Measurements from ENCODE around the gene CNTN2. TPM values are rescaled to one million over a fixed set of nuclear protein-coding genes. Genes with fewer than 3 reads are reported as not detected.

CNTN2 gene
- total and polyA plus RNA-seq, 2 experiments from 2014 or later, result 1.3 to 2.2 TPM

DNA sequence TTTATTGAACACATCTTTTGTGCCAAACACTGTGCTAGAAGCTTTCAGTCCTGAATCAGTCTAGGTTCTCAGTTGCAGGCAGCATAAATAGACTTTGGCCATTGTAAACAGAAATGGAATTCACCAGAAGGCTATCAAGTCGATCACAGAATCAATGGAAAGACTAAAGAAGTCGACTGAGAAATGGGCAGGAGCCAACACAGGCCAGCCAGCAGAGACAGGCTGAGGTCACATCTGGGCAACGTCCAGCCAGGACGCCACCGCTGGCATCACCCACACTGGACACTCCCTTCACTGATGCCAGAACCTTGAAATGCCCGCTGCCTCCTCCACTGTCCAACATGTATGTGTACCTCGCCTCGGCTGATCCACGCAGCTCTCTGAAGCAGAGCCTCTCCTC is 5.5 kb upstream of the CNTN2 start:
- TF ChIP-seq NANOG (IDR thresholded peaks at IDR 0.05; ENCODE audit: borderline replicate concordance), result no peak
- TF ChIP-seq ZNF114 (CRISPR knock-in tag; IDR thresholded peaks at IDR 0.05), result no peak
- no peak for TF ChIP-seq ZNF331 (CRISPR knock-in tag; IDR thresholded peaks at IDR 0.05; ENCODE audit: low read depth)
- TF ChIP-seq ETS1 (IDR thresholded peaks at IDR 0.05), result no peak
- TF ChIP-seq EZH2 (IDR thresholded peaks at IDR 0.05; ENCODE audit: low read depth, unreplicated experiment), result no peak
- TF ChIP-seq POLR2AphosphoS5 (IDR thresholded peaks at IDR 0.05; ENCODE audit: low read depth), result no peak
- no peak for TF ChIP-seq JUNB (IDR thresholded peaks at IDR 0.05; ENCODE audit: unreplicated experiment)
- TF ChIP-seq CTCF (conservative IDR thresholded peaks at IDR 0.05; ENCODE audit: low read depth in 2 of 2), result no peak
- TF ChIP-seq EZH2phosphoT487 (IDR thresholded peaks at IDR 0.05; ENCODE audit: unreplicated experiment), result no peak
- TF ChIP-seq REST (IDR thresholded peaks at IDR 0.05; ENCODE audit: unreplicated experiment), result no peak
- TF ChIP-seq, protein P1, sequence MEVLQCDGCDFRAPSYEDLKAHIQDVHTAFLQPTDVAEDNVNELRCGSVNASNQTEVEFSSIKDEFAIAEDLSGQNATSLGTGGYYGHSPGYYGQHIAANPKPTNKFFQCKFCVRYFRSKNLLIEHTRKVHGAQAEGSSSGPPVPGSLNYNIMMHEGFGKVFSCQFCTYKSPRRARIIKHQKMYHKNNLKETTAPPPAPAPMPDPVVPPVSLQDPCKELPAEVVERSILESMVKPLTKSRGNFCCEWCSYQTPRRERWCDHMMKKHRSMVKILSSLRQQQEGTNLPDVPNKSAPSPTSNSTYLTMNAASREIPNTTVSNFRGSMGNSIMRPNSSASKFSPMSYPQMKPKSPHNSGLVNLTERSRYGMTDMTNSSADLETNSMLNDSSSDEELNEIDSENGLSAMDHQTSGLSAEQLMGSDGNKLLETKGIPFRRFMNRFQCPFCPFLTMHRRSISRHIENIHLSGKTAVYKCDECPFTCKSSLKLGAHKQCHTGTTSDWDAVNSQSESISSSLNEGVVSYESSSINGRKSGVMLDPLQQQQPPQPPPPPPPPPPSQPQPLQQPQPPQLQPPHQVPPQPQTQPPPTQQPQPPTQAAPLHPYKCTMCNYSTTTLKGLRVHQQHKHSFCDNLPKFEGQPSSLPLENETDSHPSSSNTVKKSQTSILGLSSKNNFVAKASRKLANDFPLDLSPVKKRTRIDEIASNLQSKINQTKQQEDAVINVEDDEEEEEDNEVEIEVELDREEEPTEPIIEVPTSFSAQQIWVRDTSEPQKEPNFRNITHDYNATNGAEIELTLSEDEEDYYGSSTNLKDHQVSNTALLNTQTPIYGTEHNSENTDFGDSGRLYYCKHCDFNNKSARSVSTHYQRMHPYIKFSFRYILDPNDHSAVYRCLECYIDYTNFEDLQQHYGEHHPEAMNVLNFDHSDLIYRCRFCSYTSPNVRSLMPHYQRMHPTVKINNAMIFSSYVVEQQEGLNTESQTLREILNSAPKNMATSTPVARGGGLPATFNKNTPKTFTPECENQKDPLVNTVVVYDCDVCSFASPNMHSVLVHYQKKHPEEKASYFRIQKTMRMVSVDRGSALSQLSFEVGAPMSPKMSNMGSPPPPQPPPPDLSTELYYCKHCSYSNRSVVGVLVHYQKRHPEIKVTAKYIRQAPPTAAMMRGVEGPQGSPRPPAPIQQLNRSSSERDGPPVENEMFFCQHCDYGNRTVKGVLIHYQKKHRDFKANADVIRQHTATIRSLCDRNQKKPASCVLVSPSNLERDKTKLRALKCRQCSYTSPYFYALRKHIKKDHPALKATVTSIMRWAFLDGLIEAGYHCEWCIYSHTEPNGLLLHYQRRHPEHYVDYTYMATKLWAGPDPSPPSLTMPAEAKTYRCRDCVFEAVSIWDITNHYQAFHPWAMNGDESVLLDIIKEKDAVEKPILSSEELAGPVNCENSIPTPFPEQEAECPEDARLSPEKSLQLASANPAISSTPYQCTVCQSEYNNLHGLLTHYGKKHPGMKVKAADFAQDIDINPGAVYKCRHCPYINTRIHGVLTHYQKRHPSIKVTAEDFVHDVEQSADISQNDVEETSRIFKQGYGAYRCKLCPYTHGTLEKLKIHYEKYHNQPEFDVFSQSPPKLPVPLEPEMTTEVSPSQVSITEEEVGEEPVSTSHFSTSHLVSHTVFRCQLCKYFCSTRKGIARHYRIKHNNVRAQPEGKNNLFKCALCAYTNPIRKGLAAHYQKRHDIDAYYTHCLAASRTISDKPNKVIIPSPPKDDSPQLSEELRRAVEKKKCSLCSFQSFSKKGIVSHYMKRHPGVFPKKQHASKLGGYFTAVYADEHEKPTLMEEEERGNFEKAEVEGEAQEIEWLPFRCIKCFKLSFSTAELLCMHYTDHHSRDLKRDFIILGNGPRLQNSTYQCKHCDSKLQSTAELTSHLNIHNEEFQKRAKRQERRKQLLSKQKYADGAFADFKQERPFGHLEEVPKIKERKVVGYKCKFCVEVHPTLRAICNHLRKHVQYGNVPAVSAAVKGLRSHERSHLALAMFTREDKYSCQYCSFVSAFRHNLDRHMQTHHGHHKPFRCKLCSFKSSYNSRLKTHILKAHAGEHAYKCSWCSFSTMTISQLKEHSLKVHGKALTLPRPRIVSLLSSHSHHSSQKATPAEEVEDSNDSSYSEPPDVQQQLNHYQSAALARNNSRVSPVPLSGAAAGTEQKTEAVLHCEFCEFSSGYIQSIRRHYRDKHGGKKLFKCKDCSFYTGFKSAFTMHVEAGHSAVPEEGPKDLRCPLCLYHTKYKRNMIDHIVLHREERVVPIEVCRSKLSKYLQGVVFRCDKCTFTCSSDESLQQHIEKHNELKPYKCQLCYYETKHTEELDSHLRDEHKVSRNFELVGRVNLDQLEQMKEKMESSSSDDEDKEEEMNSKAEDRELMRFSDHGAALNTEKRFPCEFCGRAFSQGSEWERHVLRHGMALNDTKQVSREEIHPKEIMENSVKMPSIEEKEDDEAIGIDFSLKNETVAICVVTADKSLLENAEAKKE (CRISPR knock-in tag; IDR thresholded peaks at IDR 0.05), result no peak
- TF ChIP-seq STAT1 (IDR thresholded peaks at IDR 0.05; ENCODE audit: unreplicated experiment), result no peak
- Histone ChIP-seq H3K36me3 (ENCODE audit: insufficient read depth) (no peaks in the 10 kb centered on the region), H3K4me2 (no peak overlapping the region), H3K9me2 (ENCODE audit: insufficient read depth) (no peaks in the 10 kb centered on the region), H4K20me1 (replicated peaks; ENCODE audit: insufficient read depth) (no peaks in the 10 kb centered on the region), H3K27me3 (ENCODE audit: insufficient read depth) (peaks cover 6% of the 10 kb centered on the region; the same call in 1 of the 2 replicates), H3F3A (replicated peaks; ENCODE audit: low read depth) (no peaks in the 10 kb centered on the region), H3K4me1 (ENCODE audit: insufficient read depth) (peaks cover 3% of the 10 kb centered on the region; the same call in 1 of the 2 replicates), H3K79me2 (replicated peaks; ENCODE audit: insufficient read depth) (no peaks in the 10 kb centered on the region), H3K27ac (ENCODE audit: low read depth) (no peak overlapping the region), H2AFZ (no peak overlapping the region), H3K4me3 (no peak overlapping the region)
- peaks cover 18% of the 10 kb centered on the region for H3K27me3 Mint-ChIP-seq (ENCODE audit: insufficient read depth, low read depth, poor library complexity)
- H3K36me3 Mint-ChIP-seq (ENCODE audit: low read depth), result no peaks in the 10 kb centered on the region
- no peak overlapping the region for H3K4me3 Mint-ChIP-seq
- no peaks in the 10 kb centered on the region; the same call in 2 of the 3 replicates for H3K9me3 Mint-ChIP-seq
- ATAC-seq, result no peak
- H3K27ac Mint-ChIP-seq, result no peak overlapping the region
- no peak for DNase-seq (ENCODE audit: low spot score)
- no peaks in the 10 kb centered on the region for H3K4me1 Mint-ChIP-seq

All from GM23338 (cell line).